MM.1S (cell line): Measurements from ENCODE around the gene MAP9.

Source experiments
- EZH2 ChIP-seq: fragments of 300-600 bp; sonication (generic); optimal IDR thresholded peaks from 2 replicates; pipeline ENCODE3; 2017; ENCODE audit warnings: low read depth, mild to moderate bottlenecking, antibody characterized with exemption, low read length, mixed read lengths
- EZH2phosphoT487 ChIP-seq: fragments of 300-600 bp; sonication (generic); IDR thresholded peaks from 2 replicates; pipeline ENCODE4 v1.6.1; 2018; ENCODE audit warnings: antibody characterized with exemption, low read length
- TF ChIP-seq, protein P1 (sequence below): fragments of 300-600 bp; sonication (generic); IDR thresholded peaks from 2 replicates; pipeline ENCODE4 v1.5.1; 2016; ENCODE audit warnings: antibody characterized with exemption, low read length, mixed read lengths

- TF ChIP-seq EZH2phosphoT487 (no peak), EZH2 (no peak)
- TF ChIP-seq, protein P1, sequence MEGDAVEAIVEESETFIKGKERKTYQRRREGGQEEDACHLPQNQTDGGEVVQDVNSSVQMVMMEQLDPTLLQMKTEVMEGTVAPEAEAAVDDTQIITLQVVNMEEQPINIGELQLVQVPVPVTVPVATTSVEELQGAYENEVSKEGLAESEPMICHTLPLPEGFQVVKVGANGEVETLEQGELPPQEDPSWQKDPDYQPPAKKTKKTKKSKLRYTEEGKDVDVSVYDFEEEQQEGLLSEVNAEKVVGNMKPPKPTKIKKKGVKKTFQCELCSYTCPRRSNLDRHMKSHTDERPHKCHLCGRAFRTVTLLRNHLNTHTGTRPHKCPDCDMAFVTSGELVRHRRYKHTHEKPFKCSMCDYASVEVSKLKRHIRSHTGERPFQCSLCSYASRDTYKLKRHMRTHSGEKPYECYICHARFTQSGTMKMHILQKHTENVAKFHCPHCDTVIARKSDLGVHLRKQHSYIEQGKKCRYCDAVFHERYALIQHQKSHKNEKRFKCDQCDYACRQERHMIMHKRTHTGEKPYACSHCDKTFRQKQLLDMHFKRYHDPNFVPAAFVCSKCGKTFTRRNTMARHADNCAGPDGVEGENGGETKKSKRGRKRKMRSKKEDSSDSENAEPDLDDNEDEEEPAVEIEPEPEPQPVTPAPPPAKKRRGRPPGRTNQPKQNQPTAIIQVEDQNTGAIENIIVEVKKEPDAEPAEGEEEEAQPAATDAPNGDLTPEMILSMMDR, result no peak
Measured at GRCh38 chr4:155304375-155304774, 72.4 kb downstream of the MAP9 start.
